ENCODE measurements around the gene ALS2CL.

DNA sequence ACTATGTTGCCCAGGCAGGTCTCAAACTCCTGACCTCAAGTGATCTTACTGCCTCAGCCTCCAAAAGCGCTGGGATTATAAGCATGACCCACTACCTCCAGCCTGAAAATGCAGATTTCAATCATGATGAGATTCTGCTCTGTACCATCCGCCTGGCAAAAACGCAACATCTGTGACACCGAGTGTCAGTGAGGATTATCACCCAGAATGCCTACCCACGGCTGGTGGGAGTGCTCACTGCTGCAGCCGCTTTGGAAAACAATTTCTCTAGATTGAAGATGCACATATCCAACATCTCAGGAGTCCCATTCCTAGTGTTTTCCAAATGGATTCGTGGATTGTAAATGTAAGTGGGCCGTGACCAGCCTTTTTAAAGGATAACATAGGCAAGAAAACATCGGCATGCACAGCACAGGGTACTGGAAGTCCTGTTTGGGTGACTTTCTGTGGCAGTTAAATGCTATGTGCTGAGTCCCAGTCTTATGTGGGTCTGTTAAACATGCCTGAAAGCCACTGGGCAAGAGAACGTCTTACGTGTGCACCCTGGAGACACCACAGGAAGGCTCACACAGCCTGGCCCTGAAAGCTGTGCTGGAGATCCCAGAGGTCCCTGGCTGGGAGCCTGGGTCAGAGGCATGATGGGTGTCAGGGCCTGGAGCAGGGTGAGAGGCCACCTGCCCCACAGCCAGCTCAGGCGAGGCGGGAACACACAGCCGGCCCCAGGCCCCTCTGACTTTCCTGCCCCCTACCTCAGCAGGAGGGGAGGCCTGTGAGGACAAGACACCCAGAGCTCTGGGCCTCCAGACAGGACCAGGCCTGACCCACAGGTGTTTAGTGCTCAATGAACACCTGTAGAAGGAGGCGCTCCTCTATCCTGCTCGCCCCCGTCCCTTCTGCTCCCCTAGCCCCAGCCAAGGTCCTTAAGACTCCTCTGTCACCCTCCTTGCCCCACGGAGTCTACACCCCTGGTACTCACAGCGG, 23.3 kb upstream of the ALS2CL start:
- TF ChIP-seq, protein P1, sequence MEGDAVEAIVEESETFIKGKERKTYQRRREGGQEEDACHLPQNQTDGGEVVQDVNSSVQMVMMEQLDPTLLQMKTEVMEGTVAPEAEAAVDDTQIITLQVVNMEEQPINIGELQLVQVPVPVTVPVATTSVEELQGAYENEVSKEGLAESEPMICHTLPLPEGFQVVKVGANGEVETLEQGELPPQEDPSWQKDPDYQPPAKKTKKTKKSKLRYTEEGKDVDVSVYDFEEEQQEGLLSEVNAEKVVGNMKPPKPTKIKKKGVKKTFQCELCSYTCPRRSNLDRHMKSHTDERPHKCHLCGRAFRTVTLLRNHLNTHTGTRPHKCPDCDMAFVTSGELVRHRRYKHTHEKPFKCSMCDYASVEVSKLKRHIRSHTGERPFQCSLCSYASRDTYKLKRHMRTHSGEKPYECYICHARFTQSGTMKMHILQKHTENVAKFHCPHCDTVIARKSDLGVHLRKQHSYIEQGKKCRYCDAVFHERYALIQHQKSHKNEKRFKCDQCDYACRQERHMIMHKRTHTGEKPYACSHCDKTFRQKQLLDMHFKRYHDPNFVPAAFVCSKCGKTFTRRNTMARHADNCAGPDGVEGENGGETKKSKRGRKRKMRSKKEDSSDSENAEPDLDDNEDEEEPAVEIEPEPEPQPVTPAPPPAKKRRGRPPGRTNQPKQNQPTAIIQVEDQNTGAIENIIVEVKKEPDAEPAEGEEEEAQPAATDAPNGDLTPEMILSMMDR (IDR thresholded peaks at IDR 0.05; ENCODE audit: borderline replicate concordance, extremely low read depth, low read length, poor library complexity, severe bottlenecking) = no peak
- no peak for TF ChIP-seq EZH2 (IDR thresholded peaks at IDR 0.05; ENCODE audit: borderline replicate concordance, low read depth, low read length, severe bottlenecking)
